Measurements from ENCODE around the gene KLKB1.
"Not testable (repeated sequence)": the region's sequence is repeated elsewhere in the genome, so short reads cannot be mapped to it uniquely, and the experiment has no call there.

The KLKB1 gene

DNA sequence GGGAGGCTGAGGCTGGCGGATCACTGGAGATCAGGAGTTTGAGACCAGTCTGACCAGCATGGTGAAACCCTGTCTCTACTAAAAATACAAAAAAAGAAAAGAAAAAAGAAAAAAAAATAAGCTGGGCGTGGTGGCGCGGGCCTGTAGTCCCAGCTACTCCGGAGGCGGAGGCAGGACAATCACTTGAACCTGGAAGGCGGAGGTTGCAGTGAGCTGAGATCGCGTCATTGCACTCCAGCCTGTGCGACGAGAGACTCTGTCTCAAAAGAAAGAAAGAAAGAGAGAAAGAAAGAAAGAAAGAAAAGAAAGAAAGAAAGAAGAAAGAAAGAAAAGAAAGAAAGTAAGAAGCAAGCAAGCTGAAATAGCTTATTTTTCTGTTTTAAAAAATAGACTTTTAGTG is 37.9 kb downstream of the KLKB1 start:
- DNase-seq (ENCODE audit: low read depth in 2 of 2) = not testable (repeated sequence)

DNA sequence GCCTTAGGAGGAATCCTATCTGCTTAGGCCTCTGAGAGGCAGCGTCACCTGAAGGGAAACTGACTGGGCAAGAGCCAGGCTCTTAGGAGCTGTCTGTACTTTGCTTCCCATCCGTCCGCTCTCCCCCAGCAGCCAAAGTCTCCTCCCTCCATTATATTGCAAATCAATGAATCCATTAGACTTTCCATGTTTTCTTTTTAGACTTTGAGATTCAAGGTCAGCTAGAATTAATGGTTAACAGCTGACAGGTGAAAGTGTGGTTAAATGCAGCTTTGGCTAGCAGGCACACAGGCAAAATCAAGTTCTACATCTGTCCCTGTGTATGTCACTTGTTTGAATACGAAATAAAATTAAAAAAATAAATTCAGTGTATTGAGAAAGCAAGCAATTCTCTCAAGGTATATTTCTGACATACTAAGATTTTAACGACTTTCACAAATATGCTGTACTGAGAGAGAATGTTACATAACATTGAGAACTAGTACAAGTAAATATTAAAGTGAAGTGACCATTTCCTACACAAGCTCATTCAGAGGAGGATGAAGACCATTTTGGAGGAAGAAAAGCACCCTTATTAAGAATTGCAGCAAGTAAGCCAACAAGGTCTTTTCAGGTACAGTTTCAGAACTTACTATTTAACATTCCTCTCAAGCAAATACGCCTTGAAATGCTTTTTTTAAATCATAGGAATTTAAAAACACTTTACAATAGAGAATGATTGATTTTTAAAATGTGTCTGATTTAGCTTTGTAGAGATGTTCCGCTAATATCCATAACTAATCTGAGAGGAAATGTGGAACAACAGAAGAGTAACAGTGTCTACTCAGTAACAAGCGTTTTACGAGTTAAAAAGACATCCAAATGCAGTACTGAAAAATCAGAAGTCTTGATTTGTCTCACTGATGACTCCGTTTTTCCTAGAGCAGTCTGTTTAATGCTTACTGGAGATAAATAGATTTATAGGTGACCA is 38.7 kb downstream of the KLKB1 start, which contains the start of gene F11:
Gene F11, plus strand, starts transcription at position 507 of the 970 bp plus-strand sequence. CDS start 948 bp downstream, outside the sequence.
- DNase-seq (ENCODE audit: low read depth in 2 of 2) = no peak

DNA sequence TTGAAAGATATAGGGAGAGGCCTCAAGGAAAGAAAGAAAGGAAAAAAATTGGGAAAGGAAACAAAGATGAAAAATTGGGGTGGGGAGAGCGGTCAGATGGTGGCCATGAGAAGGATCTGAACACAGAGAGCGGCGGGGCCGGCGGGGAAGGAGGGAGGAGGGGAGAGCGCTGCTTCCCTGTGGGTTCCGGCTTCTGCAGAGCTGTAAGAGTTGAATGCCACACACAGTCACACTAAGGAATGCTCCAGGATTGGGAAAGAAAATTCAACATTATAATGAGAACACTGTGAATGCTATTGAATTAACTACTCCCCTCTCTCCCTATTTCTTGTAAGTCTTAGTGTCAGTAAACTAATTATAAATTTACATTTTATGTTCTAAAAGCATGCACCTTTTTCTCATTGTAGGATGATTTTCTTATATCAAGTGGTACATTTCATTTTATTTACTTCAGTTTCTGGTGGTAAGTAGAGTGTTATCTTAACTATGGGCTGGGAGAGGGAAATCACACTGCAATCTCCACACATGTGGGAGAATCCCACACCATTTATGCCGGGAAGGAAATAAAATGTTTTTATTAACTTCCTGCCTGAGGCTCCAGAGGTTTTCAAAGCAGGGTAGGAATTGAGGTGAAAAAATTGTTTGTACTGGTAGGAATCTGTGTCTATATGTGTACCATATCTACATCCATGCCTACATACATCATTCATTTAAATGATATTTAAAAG is 39.6 kb downstream of the KLKB1 start:
- DNase-seq (ENCODE audit: low read depth in 2 of 2) = no peak

DNA sequence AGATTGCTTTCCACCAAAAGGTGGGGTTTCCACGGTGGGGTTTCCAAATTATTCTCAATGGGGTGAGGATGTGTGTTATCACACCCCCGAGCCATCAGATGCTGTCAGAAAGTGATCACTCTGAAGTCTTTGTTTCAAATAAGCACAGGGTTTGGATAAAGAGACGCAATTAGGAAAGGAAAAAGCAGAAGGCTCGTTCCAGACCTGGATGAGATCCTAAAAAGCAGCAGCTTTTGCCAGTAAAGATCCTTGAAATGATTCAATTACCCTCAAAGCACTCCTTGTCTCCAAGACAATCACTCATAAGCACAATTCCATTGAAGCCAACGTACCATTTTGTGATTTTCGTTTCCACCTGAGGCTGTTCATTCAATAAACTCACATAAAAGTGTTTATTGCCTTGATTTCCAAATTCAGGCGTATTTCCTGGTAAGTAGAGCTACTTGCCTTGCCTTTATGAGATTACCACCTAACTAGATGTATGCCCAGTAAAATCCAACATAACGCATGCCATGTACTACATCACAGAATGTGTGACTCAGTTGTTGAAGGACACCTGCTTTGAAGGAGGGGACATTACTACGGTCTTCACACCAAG is 43.9 kb downstream of the KLKB1 start:
- DNase-seq (ENCODE audit: low read depth in 2 of 2) = no peak

DNA sequence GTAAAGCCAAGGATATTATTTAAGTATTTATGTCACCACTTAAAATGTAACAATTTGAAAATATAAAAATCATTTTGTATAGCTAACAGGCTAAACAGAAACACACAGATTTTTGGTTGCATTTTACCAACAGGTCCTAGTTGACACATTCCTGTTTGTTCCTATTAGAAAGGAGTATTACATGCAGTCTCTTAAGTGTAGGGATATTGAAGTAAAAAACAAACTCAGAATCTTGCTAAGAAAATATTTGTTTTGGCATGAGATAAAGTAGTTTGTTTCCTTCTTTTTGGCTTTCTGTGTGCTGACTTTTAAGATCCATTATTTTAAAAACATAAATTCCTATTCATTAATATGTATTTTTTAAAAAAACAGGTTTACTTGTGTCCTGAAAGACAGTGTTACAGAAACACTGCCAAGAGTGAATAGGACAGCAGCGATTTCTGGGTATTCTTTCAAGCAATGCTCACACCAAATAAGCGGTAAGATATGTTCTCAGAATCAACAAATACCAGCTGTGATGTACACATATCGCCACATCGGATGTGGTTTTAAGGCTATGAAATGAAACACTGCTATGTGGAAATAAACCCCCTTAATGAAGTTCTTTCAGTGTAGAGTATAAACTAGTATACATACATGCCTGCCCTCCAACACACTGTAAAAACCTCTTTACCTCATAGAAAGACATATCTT is 45.5 kb downstream of the KLKB1 start:
- DNase-seq (ENCODE audit: low read depth in 2 of 2) = no peak

DNA sequence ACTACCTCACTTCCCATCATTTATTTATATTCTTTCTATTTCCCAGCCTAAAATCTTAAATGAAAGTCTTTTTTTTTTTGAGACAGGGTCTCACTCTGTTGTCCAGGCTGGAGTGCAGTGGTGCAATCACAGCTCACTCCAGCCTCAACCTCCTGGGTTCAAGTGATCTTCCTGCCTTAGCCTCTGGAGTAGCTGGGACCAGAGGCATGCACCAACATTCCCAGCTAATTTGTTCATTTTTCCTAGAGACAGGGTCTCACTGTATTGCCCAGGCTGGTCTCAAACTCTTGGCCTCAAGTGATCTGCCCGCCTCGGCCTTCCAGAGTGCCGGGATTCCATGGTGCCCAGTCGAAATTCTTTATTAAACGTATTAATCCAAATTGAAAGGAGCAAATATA is 46.1 kb downstream of the KLKB1 start:
- DNase-seq (ENCODE audit: low read depth in 2 of 2) = not testable (repeated sequence)

DNA sequence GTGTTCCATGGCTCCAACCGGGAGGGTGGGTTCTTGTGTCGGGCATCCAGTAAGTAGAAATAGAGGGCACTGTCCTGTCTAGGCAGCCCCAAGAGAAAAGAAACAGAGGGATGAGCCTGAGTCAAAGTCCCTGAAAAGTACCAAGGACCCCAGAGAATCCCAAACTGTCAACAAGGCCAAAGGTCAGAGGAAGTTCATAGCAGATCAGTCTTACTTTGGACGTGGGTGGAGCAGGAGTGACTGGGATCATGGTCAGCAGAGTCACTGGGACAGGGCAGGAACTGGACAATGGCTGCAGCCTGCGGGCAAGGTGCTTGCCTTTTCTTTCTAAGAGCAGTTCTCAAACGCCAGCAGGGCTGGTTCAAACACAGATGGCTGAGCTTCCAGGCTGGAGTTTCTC is 56.0 kb downstream of the KLKB1 start:
- DNase-seq (ENCODE audit: low read depth in 2 of 2) = no peak

DNA sequence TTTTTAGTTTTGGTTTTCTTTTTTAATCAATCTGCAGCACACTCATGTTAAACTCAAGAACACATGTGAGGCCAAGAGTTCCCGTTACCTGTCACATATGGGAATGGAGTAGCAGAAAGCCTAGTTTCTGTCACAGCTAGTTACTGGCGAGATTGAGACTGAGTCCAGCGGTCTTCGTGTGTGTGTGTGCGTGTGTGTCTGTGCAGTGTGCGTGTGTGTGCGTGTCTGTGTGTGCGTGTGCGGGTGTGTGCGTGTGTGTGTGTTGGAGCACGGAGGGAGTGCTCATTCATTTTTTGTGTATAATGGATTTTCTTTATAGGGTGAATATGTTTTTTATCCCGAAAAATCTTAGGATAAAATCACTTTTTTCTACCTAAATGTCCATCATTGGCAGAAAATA is 57.8 kb downstream of the KLKB1 start:
- no peak for DNase-seq (ENCODE audit: low read depth in 2 of 2)

DNA sequence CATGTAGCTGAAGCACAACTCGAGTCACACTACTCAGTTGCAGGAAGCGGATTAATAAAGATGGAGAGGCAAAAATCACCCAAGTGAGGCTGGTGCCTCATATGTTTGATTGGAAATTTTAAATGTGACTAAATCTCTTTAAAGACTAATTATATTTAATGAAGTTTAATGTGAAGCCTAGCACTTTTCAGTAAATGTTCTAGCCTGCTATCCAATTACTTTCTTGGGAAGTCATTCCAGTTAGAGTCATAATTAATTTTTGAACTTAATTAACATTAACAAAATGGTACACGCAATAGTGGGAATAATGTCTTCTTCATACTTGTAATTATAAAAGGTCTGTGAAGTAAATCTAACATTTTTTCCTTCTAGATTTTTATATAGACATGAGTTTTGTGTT is 59.3 kb downstream of the KLKB1 start:
- no peak for DNase-seq (ENCODE audit: low read depth in 2 of 2)

DNA sequence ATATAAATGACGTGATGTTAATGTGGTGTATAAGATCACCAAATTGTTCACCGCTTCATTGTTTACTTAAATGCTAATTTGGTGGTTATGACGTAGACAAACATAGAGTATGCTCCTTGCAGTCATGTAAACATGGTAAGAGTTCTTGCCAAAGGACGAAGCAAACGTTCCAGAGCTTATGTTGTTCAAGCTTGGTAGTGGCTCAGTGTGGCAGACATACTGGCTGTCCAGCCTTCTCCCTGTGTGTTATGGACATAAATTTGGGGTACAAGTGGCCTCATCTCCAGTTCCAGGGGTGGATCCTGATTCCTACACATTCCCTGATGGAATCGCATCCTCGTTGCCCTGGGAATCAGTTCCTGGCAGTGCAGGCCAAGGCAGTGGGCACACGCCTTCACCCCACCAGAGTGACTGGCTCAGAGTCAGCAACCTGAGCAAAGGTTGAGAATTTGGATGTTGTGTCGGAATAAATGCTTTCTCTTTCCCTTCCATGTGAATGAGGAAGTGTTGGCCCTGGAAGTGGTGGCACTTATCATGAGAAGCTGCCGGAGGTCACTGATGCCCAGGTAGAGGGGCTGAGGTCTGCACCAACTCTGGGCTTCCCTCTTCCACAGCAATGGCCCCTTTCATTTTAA is 64.1 kb downstream of the KLKB1 start:
- no peak for DNase-seq (ENCODE audit: low read depth in 2 of 2)

DNA sequence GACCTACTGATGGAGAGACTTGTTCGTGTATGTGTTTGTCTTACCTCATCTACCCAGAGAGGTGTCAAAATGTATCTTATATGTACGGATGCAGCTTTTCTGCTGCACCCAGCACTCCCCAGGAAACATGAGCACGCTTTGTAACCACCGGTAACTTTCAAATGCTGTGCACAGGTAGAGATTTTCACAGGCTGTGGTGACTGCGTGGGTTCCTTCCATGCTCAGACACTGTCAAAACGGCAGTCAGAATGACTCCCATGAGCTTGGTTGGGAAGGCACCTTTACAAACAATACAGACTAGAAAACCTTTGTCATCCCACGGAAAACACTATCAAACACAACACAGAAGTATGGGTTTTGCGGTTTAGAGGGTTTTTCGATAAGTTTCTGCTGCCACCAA is 66.9 kb downstream of the KLKB1 start:
- no peak for DNase-seq (ENCODE audit: low read depth in 2 of 2)

DNA sequence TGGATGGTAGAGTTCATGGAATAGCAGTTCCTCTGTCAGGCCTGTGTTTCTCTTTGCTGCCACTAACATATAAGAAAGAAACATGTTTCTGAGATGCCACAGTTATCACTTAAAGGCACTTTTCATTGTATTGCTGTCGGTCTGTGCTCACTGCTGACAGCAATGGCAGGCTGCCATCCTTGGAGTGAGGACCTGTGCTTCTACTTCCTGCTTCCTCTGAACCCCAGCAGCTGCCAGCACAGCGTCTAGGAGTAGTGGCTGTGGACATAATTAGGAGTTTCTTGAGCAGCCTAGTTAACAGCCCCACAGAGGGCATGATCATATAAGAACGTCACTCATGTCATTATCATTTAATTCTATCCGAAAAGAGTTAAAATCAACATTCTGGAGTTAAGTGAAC is 69.2 kb downstream of the KLKB1 start:
- DNase-seq (ENCODE audit: low read depth in 2 of 2) = no peak

DNA sequence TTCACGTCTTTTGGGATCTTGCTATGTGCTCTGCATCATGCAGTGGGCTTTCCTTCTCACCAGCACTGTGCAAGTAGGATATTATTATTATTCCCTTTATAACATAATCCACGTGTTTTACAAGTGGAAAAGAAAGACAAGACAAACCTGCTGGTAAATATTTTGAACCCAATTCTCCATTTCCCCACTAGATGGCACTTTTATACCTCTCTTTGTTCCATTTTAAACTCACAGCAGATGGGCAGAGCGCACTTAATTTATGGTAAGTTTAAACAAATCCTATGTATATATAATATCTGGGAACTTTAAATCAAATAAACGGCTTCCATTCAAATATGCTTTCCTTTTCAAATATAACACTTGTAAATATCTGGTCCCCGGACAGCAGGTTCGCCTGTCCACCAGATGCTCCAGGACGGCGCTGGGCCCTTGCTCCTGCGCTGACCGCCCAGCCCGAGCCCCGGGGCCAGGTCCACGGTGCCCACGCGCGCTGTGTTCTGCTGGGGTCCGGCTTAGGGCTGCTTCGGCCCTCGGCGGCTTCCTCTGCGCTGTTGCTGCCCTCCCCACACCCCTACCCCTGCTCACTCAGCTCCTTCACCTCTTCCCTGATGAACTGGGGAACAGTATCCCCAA is 69.8 kb downstream of the KLKB1 start:
- DNase-seq (ENCODE audit: low read depth in 2 of 2) = no peak

DNA sequence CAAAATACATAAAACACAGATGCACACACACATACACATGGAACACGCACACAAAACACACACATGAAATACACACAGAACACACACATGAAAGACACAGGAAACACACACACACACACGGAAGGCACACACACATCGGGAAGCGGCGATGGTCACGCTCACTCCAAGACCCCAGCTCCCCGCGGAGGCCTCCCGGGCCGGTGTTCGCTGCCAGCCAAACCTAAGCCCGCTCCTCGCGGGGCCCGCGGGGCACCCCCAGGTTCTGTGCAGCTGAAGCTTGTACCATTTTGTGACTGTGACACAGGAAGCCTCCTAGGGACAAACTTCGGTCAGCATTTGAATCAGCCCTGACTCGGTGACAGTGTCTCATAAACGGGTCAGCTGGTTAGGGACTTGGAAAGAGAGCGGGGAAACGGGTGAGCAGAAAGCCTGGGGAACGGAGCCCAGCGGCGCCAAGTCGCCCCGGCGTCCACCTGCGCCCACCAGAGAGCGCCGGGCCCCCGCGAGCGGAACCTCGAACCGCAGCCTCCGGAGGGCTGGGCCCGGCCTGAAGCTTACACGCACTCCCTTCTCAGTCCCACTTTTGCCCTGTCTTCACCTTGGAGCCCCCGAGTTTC is 70.8 kb downstream of the KLKB1 start:
- no peak for DNase-seq (ENCODE audit: low read depth in 2 of 2)

DNA sequence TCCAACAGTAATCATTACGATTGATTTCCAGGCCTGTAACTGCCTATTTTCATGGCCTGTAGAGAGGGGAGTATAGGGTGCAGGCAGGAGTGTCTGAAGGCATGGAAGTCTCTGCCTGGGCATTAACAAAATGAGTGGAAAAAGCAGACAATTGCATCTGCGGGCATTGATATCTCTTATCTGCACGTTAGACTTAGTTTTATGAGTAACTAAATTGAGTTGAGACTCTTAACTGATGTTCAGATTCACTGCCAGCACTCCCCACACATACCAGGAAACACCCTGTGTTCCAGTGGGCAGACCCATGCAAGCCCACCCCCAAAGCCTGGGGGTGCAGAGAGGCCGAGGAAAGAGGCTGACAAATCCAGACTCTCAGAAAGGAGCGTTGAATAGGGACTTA is 72.0 kb downstream of the KLKB1 start:
- no peak for DNase-seq (ENCODE audit: low read depth in 2 of 2)

DNA sequence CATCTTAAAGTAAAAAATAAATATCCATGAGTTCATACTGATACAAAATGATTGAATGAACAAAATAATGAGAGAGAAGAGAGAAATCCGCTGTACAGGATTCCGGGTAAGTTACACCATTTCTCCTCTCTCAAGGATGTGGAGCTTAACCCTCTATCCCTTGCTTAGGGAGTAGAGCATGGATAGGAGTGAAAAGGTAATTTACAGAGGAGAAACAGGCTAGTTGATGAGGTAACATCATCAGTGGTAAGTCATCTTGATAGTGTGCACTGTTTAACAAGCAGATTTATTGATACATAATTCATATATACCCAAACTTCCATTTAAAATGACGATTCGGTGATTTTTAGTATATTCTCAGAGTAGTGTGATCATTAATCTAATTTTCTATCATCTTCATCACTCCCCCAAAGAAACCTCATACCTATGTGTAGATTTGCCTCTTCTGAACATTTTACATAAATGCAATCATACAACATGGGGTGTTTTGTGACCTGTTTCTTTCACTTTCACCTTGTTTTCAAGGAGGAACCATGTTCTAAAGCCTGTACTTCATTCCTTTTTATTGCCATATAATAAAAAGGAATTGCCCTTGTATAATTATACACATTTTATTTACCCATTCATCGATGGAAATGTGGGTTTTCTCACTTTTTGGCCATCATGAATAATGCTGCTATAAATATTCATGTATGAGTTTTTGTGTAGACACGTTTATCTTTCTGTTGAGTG is 73.5 kb downstream of the KLKB1 start:
- no peak for DNase-seq (ENCODE audit: low read depth in 2 of 2)

DNA sequence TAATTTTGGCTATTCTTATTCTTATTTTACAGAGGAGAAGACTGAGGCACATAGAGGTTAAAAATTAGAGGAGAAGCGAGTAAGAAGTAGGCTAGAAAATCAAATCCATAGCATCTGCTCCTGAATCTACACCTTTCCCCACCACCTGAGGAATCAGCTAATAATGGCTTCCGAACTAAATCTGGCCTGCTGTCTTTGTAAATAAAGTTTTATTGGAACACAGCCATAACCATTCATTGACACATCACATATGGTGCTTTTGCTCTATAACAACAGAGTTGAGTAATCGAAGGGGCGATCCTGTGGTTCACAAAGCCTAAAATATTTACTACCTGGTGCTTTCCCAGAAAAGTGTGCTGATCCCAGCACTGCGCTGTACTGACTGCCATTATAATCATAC is 76.9 kb downstream of the KLKB1 start:
- DNase-seq (ENCODE audit: low read depth in 2 of 2) = no peak

DNA sequence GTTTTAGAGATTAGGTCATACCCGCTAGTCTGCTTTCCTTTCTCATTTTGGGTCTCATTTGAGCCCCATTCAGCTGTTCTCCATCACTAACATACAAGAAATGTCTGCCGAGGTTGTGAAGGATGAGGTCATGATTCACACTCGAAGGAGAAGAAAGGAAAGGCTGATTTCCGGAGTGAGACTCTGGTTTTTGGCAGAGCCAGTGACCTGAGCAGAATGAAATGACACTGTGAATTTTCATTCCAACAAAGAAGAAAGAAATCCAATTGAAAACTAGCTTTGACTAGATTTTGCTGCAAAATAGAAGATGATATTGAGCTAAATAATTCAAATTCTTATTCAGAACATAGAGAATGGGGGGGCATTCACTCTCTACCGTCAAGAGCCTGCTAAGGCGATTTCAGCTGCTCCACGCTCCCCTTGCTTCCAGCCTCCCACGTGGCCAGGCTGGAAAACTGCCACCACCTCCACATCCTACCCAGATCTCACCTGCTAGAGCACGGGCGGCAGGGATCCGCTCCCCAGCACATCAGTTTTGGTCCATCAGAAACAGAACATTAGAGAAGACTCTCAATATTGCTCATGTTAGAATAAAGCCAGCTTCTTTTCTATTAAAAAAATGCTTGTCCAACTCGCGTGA is 77.7 kb downstream of the KLKB1 start:
- DNase-seq (ENCODE audit: low read depth in 2 of 2) = no peak

DNA sequence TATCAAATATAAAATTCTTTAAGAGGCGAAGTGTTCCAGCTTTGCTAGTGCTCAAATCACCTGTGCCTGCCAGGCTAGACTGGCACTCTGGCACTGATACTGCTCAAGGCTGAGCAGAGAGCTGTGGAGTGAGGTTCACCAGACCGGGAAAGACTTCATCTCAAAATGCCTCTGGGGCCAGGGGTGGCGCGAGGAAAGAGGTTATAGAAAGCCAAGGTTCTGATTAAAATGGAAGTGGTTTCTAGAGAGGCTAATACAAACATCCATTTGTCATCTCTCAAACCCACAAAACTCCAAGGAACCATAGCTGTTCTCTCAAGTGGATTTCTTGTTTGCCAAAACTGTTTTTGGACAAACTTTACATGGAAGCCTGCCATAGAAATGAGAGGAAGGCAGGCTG is 80.2 kb downstream of the KLKB1 start:
- DNase-seq (ENCODE audit: low read depth in 2 of 2) = no peak

Measured in stimulated activated CD8-positive, alpha-beta memory T cell treated with anti-CD3 and anti-CD28 coated beads, Interleukin-15, amount 100 ng/mL, for 4 hours (primary cell).